Keratinocyte (primary cell): ENCODE data around the gene NLGN1.

Source experiments
- CTCF ChIP-seq, 3 experiments: IDR thresholded peaks in 1 of 3; conservative IDR thresholded peaks in 1 of 3; optimal IDR thresholded peaks in 1 of 3; 2 replicates in 2 of 3; 3 replicates in 1 of 3; pipeline versions ENCODE3 to v1.5.1; 2011; ENCODE audit warnings: low read length in 3 of 3, mild to moderate bottlenecking in 3 of 3, moderate library complexity in 2 of 3, control low read depth in 1 of 3, inconsistent platforms in 1 of 3; ENCODE audit not compliant: insufficient read depth in 2 of 3; ENCODE audit errors: extremely low read depth in 1 of 3
- EZH2 ChIP-seq: IDR thresholded peaks from one replicate; pipeline ENCODE4 v1.6.1; 2012; ENCODE audit warnings: inconsistent platforms, mild to moderate bottlenecking, low read length, moderate library complexity

DNA sequence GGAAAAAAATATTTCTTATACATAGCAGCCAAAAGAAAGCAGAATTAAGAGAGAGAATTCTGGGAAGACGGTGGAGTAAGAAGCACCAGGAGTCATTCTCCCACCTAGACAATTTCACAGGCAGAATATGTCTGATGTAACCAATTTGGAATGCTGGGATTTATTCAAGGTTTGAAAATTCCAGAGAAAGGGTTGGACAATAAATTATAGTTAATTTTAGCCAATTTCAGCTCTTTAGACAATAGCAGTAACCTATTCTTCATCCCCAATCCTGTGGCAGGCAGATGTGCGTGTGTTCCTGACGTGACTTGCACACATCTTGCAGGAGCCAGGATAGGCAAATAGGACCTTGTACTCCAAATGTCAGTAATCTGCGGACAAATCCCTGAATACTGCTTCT lies 920.6 kb downstream of the NLGN1 start:
- TF ChIP-seq CTCF (optimal IDR thresholded peaks at IDR 0.05 in 1 of 3, IDR thresholded peaks at IDR 0.05 in 1 of 3, conservative IDR thresholded peaks at IDR 0.05 in 1 of 3; ENCODE audit: extremely low read depth in 1 of 3, insufficient read depth in 2 of 3, low read length in 3 of 3) = no peak
- no peak for TF ChIP-seq EZH2
